HepG2 (cell line): ENCODE data around the gene ADAM22.
"Not testable (repeated sequence)": the region's sequence is repeated elsewhere in the genome, so short reads cannot be mapped to it uniquely, and the experiment has no call there.

Experiments
- CHD4 ChIP-seq: fragments of 200-600 bp; sonication (generic); IDR thresholded peaks from 2 replicates; pipeline ENCODE4 v1.7.0; 2017; ENCODE audit warnings: mild to moderate bottlenecking, low read length, borderline replicate concordance
- EZH2 ChIP-seq: conservative IDR thresholded peaks from 2 replicates; pipeline ENCODE4 v1.6.1; 2012; ENCODE audit warnings: mild to moderate bottlenecking, low read depth, low read length, moderate library complexity
- JUN ChIP-seq: sonication (generic); formaldehyde crosslinking; IDR thresholded peaks from 2 replicates; pipeline ENCODE4 v1.4.0; 2020; ENCODE audit warnings: mild to moderate bottlenecking, missing genetic modification reagents
- JUND ChIP-seq: sonication (generic); formaldehyde crosslinking; IDR thresholded peaks from 2 replicates; pipeline ENCODE4 v1.8.0; 2022; ENCODE audit warnings: mild to moderate bottlenecking, missing genetic modification reagents
- POLR2A ChIP-seq, 2 experiments: IDR thresholded peaks; 2 replicates each; pipeline ENCODE4 v1.6.1; 2011; ENCODE audit warnings: low read depth in 2 of 2, low read length in 2 of 2, mild to moderate bottlenecking in 1 of 2, moderate library complexity in 1 of 2; ENCODE audit not compliant: insufficient read depth in 1 of 2
- SSRP1 ChIP-seq: IDR thresholded peaks from 2 replicates; pipeline ENCODE4 v1.6.1; 2016; ENCODE audit warnings: control low read depth
- ZBTB20 ChIP-seq: sonication (generic); formaldehyde crosslinking; IDR thresholded peaks from 2 replicates; pipeline ENCODE4 v1.8.1; 2023; ENCODE audit warnings: missing genetic modification reagents, low read depth, mild to moderate bottlenecking, borderline replicate concordance
- ZFY ChIP-seq: sonication (generic); formaldehyde crosslinking; IDR thresholded peaks from 2 replicates; pipeline ENCODE4 v1.4.0; 2020; ENCODE audit warnings: missing genetic modification reagents
- ZNF317 ChIP-seq: sonication (generic); formaldehyde crosslinking; IDR thresholded peaks from 2 replicates; pipeline ENCODE4 v1.5.0; 2020; ENCODE audit warnings: mild to moderate bottlenecking, missing genetic modification reagents
- TF ChIP-seq, protein P1 (sequence below): sonication (generic); formaldehyde crosslinking; IDR thresholded peaks from 2 replicates; pipeline ENCODE4 v1.4.0; 2020; ENCODE audit warnings: missing genetic modification reagents
- TF ChIP-seq, protein P2 (sequence below), 2 experiments: sonication (generic) in 1 of 2; formaldehyde crosslinking in 1 of 2; IDR thresholded peaks; 2 replicates each; pipeline versions ENCODE4 v1.5.1 to v1.6.1; 2011 to 2020; ENCODE audit warnings: borderline replicate concordance in 1 of 2, low read depth in 1 of 2, low read length in 1 of 2, mild to moderate bottlenecking in 1 of 2, missing genetic modification reagents in 1 of 2, moderate library complexity in 1 of 2
- TF ChIP-seq, protein P3 (sequence below): sonication (generic); formaldehyde crosslinking; IDR thresholded peaks from 2 replicates; pipeline ENCODE4 v1.9.0; 2021; ENCODE audit warnings: mild to moderate bottlenecking, missing genetic modification reagents
- TF ChIP-seq, protein P4 (sequence below): sonication (generic); formaldehyde crosslinking; IDR thresholded peaks from 2 replicates; pipeline ENCODE4 v1.4.0; 2020; ENCODE audit warnings: missing genetic modification reagents, borderline replicate concordance

DNA sequence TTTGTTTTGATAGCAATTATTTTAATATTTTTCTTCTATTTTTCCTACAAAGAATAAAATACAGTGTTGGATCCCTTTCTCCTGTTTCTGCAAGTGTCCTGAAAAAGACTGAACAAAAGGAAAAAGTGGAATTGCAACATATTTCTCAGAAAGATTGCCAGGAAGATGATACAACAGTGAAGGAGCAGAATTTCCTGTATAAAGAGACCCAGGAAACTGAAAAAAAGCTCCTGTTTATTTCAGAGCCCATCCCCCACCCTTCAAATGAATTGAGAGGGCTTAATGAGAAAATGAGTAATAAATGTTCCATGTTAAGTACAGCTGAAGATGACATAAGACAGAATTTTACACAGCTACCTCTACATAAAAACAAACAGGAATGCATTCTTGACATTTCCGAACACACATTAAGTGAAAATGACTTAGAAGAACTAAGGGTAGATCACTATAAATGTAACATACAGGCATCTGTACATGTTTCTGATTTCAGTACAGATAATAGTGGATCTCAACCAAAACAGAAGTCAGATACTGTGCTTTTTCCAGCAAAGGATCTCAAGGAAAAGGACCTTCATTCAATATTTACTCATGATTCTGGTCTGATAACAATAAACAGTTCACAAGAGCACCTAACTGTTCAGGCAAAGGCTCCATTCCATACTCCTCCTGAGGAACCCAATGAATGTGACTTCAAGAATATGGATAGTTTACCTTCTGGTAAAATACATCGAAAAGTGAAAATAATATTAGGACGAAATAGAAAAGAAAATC, 26.7 kb upstream of the ADAM22 start:
- TF ChIP-seq, protein P1, sequence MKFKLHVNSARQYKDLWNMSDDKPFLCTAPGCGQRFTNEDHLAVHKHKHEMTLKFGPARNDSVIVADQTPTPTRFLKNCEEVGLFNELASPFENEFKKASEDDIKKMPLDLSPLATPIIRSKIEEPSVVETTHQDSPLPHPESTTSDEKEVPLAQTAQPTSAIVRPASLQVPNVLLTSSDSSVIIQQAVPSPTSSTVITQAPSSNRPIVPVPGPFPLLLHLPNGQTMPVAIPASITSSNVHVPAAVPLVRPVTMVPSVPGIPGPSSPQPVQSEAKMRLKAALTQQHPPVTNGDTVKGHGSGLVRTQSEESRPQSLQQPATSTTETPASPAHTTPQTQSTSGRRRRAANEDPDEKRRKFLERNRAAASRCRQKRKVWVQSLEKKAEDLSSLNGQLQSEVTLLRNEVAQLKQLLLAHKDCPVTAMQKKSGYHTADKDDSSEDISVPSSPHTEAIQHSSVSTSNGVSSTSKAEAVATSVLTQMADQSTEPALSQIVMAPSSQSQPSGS = not testable (repeated sequence)
- TF ChIP-seq POLR2A (IDR thresholded peaks at IDR 0.05; ENCODE audit: insufficient read depth in 1 of 2, low read depth in 2 of 2, low read length in 2 of 2); CHD4; JUN (CRISPR knock-in tag); ZFY; EZH2; JUND (CRISPR knock-in tag); ZNF317 (CRISPR knock-in tag); ZBTB20 (CRISPR knock-in tag); SSRP1: not testable (repeated sequence)
- TF ChIP-seq, protein P2, sequence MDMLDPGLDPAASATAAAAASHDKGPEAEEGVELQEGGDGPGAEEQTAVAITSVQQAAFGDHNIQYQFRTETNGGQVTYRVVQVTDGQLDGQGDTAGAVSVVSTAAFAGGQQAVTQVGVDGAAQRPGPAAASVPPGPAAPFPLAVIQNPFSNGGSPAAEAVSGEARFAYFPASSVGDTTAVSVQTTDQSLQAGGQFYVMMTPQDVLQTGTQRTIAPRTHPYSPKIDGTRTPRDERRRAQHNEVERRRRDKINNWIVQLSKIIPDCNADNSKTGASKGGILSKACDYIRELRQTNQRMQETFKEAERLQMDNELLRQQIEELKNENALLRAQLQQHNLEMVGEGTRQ (IDR thresholded peaks at IDR 0.05; ENCODE audit: low read depth, low read length) = not testable (repeated sequence)
- TF ChIP-seq, protein P2 (CRISPR knock-in tag; IDR thresholded peaks at IDR 0.05; ENCODE audit: borderline replicate concordance) = not testable (repeated sequence)
- TF ChIP-seq, protein P3, sequence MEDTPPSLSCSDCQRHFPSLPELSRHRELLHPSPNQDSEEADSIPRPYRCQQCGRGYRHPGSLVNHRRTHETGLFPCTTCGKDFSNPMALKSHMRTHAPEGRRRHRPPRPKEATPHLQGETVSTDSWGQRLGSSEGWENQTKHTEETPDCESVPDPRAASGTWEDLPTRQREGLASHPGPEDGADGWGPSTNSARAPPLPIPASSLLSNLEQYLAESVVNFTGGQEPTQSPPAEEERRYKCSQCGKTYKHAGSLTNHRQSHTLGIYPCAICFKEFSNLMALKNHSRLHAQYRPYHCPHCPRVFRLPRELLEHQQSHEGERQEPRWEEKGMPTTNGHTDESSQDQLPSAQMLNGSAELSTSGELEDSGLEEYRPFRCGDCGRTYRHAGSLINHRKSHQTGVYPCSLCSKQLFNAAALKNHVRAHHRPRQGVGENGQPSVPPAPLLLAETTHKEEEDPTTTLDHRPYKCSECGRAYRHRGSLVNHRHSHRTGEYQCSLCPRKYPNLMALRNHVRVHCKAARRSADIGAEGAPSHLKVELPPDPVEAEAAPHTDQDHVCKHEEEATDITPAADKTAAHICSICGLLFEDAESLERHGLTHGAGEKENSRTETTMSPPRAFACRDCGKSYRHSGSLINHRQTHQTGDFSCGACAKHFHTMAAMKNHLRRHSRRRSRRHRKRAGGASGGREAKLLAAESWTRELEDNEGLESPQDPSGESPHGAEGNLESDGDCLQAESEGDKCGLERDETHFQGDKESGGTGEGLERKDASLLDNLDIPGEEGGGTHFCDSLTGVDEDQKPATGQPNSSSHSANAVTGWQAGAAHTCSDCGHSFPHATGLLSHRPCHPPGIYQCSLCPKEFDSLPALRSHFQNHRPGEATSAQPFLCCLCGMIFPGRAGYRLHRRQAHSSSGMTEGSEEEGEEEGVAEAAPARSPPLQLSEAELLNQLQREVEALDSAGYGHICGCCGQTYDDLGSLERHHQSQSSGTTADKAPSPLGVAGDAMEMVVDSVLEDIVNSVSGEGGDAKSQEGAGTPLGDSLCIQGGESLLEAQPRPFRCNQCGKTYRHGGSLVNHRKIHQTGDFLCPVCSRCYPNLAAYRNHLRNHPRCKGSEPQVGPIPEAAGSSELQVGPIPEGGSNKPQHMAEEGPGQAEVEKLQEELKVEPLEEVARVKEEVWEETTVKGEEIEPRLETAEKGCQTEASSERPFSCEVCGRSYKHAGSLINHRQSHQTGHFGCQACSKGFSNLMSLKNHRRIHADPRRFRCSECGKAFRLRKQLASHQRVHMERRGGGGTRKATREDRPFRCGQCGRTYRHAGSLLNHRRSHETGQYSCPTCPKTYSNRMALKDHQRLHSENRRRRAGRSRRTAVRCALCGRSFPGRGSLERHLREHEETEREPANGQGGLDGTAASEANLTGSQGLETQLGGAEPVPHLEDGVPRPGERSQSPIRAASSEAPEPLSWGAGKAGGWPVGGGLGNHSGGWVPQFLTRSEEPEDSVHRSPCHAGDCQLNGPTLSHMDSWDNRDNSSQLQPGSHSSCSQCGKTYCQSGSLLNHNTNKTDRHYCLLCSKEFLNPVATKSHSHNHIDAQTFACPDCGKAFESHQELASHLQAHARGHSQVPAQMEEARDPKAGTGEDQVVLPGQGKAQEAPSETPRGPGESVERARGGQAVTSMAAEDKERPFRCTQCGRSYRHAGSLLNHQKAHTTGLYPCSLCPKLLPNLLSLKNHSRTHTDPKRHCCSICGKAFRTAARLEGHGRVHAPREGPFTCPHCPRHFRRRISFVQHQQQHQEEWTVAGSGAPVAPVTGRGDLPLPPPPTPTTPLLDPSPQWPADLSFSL (CRISPR knock-in tag) = not testable (repeated sequence)
- TF ChIP-seq, protein P4, sequence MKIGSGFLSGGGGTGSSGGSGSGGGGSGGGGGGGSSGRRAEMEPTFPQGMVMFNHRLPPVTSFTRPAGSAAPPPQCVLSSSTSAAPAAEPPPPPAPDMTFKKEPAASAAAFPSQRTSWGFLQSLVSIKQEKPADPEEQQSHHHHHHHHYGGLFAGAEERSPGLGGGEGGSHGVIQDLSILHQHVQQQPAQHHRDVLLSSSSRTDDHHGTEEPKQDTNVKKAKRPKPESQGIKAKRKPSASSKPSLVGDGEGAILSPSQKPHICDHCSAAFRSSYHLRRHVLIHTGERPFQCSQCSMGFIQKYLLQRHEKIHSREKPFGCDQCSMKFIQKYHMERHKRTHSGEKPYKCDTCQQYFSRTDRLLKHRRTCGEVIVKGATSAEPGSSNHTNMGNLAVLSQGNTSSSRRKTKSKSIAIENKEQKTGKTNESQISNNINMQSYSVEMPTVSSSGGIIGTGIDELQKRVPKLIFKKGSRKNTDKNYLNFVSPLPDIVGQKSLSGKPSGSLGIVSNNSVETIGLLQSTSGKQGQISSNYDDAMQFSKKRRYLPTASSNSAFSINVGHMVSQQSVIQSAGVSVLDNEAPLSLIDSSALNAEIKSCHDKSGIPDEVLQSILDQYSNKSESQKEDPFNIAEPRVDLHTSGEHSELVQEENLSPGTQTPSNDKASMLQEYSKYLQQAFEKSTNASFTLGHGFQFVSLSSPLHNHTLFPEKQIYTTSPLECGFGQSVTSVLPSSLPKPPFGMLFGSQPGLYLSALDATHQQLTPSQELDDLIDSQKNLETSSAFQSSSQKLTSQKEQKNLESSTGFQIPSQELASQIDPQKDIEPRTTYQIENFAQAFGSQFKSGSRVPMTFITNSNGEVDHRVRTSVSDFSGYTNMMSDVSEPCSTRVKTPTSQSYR (CRISPR knock-in tag) = not testable (repeated sequence)
